Measurements from ENCODE around the gene CFTR. TPM values are rescaled to one million over a fixed set of nuclear protein-coding genes. Genes with fewer than 3 reads are reported as not detected.

Gene CFTR
- total and polyA plus RNA-seq, 7 experiments from 2014 or later, result not detected

DNA sequence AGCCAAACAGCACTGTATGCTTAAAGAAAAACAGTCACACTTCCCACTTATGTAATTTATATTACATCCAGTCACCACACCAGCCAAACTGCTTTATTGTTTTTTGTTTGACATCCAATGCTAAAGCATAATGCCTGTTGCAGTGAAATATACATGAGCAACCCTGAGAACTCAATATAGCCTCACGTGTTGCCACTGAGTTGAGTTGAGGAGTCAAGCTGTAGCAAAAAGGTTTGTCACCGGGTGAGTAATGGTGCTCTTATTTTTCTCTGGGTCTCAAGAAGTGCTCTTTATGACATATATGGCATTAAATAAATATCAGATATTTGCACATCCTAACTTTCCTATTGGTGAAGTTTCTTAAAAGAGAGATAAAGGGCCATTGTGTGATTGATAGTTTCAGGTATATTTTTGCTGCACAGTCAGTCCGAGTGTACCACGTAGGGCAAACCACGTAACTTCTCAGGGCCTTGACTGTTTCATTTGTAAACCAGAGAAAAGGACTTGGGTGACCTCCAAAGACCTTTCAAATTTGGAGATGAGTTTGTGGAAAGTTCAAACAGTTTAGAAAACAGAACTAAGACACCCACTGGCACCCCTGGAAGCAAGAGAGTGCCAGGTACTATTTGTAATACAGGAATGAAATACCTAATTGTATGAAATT lies 168.5 kb downstream of the CFTR start:
- H3K9me3 Mint-ChIP-seq, result peaks cover 0 to 9% (median 2%) of the 10 kb centered on the region in 11 donors
- no peak overlapping the region for H3K4me3 Mint-ChIP-seq
- ATAC-seq (no peak), DNase-seq (no peak)
- H3K9me3 ChIP-seq (ENCODE audit: control insufficient read depth in 2 of 3, low read length in 3 of 3), result no peaks in the 10 kb centered on the region
- H3K27ac Mint-ChIP-seq, result no peak overlapping the region
- no peaks in the 10 kb centered on the region for H3K36me3 Mint-ChIP-seq
- no peaks in the 10 kb centered on the region for H3K4me1 Mint-ChIP-seq
- H3K27ac ChIP-seq (ENCODE audit: low read depth, low read length), result no peak overlapping the region
- no peaks in the 10 kb centered on the region for H3K4me1 ChIP-seq (ENCODE audit: control insufficient read depth in 2 of 2, insufficient read depth in 2 of 2, low read length in 2 of 2)
- H3K27me3 Mint-ChIP-seq, result peaks cover 0 to 7% (median 0%) of the 10 kb centered on the region in 5 donors
- no peaks in the 10 kb centered on the region for H3K36me3 ChIP-seq (ENCODE audit: control insufficient read depth in 2 of 3, insufficient read depth in 3 of 3, low read length in 3 of 3)
- intact Hi-C loops (cut with micrococcal nuclease), result no loop called here
- H3K4me3 ChIP-seq (ENCODE audit: low read length), result no peak overlapping the region
- H3K27me3 ChIP-seq (ENCODE audit: control insufficient read depth in 2 of 2, insufficient read depth in 2 of 2, low read length in 2 of 2), result no peaks in the 10 kb centered on the region
- ChIA-PET CTCF (no interaction called here), POLR2A (no interaction called here)

DNA sequence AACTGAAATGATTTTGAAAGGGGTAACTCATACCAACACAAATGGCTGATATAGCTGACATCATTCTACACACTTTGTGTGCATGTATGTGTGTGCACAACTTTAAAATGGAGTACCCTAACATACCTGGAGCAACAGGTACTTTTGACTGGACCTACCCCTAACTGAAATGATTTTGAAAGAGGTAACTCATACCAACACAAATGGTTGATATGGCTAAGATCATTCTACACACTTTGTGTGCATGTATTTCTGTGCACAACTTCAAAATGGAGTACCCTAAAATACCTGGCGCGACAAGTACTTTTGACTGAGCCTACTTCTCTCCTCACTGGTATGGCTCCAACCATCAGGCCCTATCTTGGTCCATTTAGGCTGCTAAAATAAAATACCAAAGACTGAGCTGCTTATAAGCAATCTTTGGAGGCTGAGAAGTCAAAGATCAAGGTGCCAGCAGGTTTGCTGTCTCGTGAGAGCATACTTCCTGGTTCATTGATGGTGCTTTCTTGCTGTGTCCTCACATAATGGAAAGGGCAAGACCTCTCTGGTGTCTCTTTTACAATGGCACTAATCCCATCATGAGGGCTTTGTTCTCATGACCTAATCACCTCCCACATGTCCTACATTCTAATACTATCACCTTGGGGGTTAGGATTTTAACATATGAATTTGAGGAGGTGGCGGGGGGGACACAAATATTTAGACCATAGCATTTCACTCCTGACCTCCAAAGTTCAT lies 173.3 kb downstream of the CFTR start:
- H3K27me3 Mint-ChIP-seq, result no peaks in the 10 kb centered on the region
- no peaks in the 10 kb centered on the region for H3K36me3 Mint-ChIP-seq
- ChIA-PET CTCF (no interaction called here), POLR2A (no interaction called here)
- ATAC-seq, result no peak
- Histone ChIP-seq H3K36me3 (ENCODE audit: control insufficient read depth in 2 of 3, insufficient read depth in 3 of 3, low read length in 3 of 3) (no peaks in the 10 kb centered on the region), H3K27me3 (ENCODE audit: control insufficient read depth in 2 of 2, insufficient read depth in 2 of 2, low read length in 2 of 2) (no peaks in the 10 kb centered on the region), H3K9me3 (ENCODE audit: control insufficient read depth in 2 of 3, low read length in 3 of 3) (no peaks in the 10 kb centered on the region), H3K4me1 (ENCODE audit: control insufficient read depth in 2 of 2, insufficient read depth in 2 of 2, low read length in 2 of 2) (no peaks in the 10 kb centered on the region), H3K4me3 (ENCODE audit: low read length) (no peak overlapping the region), H3K27ac (ENCODE audit: low read depth, low read length) (no peak overlapping the region)
- no peak overlapping the region for H3K27ac Mint-ChIP-seq
- no peaks in the 10 kb centered on the region for H3K4me1 Mint-ChIP-seq
- peaks cover 0 to 12% (median 0%) of the 10 kb centered on the region in 11 donors for H3K9me3 Mint-ChIP-seq
- intact Hi-C loops (cut with micrococcal nuclease), result no loop called here
- no peak for DNase-seq
- H3K4me3 Mint-ChIP-seq, result no peak overlapping the region

DNA sequence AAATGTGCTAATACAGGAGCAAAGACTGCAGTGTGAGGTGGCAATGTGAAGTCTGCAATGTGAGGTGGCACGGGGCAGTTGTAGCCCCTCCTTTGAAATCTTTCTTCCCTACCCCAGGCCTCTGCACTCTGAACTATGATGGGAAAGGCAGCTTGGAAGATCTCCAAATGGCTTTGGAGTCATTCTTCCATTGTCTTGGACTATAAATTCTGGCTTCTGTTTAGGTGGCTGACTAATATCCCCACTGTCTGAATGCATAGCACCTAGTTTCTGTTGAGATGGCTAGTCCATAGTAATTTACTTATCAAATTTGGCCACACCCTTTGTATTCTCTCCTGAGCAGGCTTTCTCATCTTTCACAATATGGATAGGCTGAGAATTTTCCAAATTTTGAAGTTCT lies 175.0 kb downstream of the CFTR start:
- intact Hi-C loops (cut with micrococcal nuclease), result no loop called here
- DNase-seq (no peak), ATAC-seq (no peak)
- H3K4me1 ChIP-seq (ENCODE audit: control insufficient read depth in 2 of 2, insufficient read depth in 2 of 2, low read length in 2 of 2), result no peaks in the 10 kb centered on the region
- Mint-ChIP-seq H3K9me3 (peaks cover 0 to 20% (median 1%) of the 10 kb centered on the region in 11 donors), H3K36me3 (peaks cover 0 to 4% (median 0%) of the 10 kb centered on the region in 5 donors), H3K4me3 (no peak overlapping the region), H3K27ac (no peak overlapping the region), H3K27me3 (no peaks in the 10 kb centered on the region), H3K4me1 (no peaks in the 10 kb centered on the region)
- H3K9me3 ChIP-seq (ENCODE audit: control insufficient read depth in 2 of 3, low read length in 3 of 3), result no peaks in the 10 kb centered on the region
- ChIA-PET CTCF (no interaction called here), POLR2A (no interaction called here)
- H3K27ac ChIP-seq (ENCODE audit: low read depth, low read length), result no peak overlapping the region
- H3K27me3 ChIP-seq (ENCODE audit: control insufficient read depth in 2 of 2, insufficient read depth in 2 of 2, low read length in 2 of 2), result no peaks in the 10 kb centered on the region
- H3K36me3 ChIP-seq (ENCODE audit: control insufficient read depth in 2 of 3, insufficient read depth in 3 of 3, low read length in 3 of 3), result no peaks in the 10 kb centered on the region
- no peak overlapping the region for H3K4me3 ChIP-seq (ENCODE audit: low read length)

DNA sequence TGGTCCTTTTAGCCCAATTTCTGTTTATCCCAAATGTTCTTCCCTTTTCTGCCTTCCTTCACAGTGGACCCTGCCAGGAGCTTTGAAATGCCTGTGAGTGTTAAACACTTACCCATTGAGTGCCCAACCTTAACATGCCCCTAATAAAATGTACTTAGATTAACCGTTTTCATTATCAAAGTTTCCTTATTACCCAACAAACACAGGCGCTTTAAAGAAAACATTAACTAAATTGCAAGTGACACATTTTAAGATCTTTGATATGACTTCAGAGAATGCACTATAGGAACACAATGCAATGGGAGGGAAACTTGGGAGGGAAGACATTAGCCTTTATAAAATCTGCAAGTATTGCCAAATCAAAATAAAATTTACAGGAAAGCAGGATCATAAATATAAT lies 177.0 kb downstream of the CFTR start:
- Histone ChIP-seq H3K9me3 (ENCODE audit: control insufficient read depth in 2 of 3, low read length in 3 of 3) (no peaks in the 10 kb centered on the region), H3K27me3 (ENCODE audit: control insufficient read depth in 2 of 2, insufficient read depth in 2 of 2, low read length in 2 of 2) (no peaks in the 10 kb centered on the region), H3K4me1 (ENCODE audit: control insufficient read depth in 2 of 2, insufficient read depth in 2 of 2, low read length in 2 of 2) (no peaks in the 10 kb centered on the region), H3K36me3 (ENCODE audit: control insufficient read depth in 2 of 3, insufficient read depth in 3 of 3, low read length in 3 of 3) (no peaks in the 10 kb centered on the region), H3K27ac (ENCODE audit: low read depth, low read length) (no peak overlapping the region), H3K4me3 (ENCODE audit: low read length) (no peak overlapping the region)
- ChIA-PET POLR2A (no interaction called here), CTCF (no interaction called here)
- Mint-ChIP-seq H3K36me3 (peaks cover 0 to 4% (median 0%) of the 10 kb centered on the region in 5 donors), H3K9me3 (peaks cover 0 to 17% (median 0%) of the 10 kb centered on the region in 11 donors), H3K27ac (no peak overlapping the region), H3K4me3 (no peak overlapping the region), H3K4me1 (no peaks in the 10 kb centered on the region), H3K27me3 (no peaks in the 10 kb centered on the region)
- intact Hi-C loops (cut with micrococcal nuclease), result no loop called here
- ATAC-seq, result no peak
- DNase-seq, result no peak

DNA sequence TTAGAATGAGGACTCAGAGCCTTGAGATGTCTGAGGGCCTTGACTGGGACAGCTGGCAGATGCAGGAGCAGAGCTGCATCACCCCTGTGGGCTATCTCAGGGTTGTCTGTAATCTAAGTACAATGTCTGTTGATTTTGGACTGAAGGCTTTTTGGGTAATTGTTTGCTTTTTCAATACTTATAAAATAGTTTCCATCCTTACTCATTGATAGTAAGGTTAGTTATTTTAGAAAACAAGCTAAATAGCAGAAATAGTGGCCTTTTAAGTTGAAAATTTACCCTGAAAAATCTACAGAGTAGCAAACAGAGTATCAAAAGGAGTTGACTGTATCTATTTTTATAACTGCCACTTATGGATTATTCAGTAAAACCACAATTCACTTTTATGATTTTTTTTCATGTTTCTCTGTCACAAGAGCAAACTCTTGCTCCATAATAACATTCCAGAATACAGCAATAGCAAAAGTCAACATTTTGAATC lies 179.7 kb downstream of the CFTR start:
- H3K9me3 Mint-ChIP-seq, result peaks cover 0 to 24% (median 0%) of the 10 kb centered on the region in 11 donors
- no peak for ATAC-seq
- Histone ChIP-seq H3K27ac (ENCODE audit: low read depth, low read length) (no peak overlapping the region), H3K9me3 (ENCODE audit: control insufficient read depth in 2 of 3, low read length in 3 of 3) (no peaks in the 10 kb centered on the region), H3K27me3 (ENCODE audit: control insufficient read depth in 2 of 2, insufficient read depth in 2 of 2, low read length in 2 of 2) (no peaks in the 10 kb centered on the region), H3K4me1 (ENCODE audit: control insufficient read depth in 2 of 2, insufficient read depth in 2 of 2, low read length in 2 of 2) (no peaks in the 10 kb centered on the region), H3K4me3 (ENCODE audit: low read length) (no peak overlapping the region), H3K36me3 (ENCODE audit: control insufficient read depth in 2 of 3, insufficient read depth in 3 of 3, low read length in 3 of 3) (no peaks in the 10 kb centered on the region)
- H3K27me3 Mint-ChIP-seq, result peaks cover 0 to 6% (median 0%) of the 10 kb centered on the region in 5 donors
- no peak overlapping the region for H3K4me3 Mint-ChIP-seq
- no peaks in the 10 kb centered on the region for H3K4me1 Mint-ChIP-seq
- H3K27ac Mint-ChIP-seq, result no peak overlapping the region
- ChIA-PET POLR2A (no interaction called here), CTCF (no interaction called here)
- intact Hi-C loops (cut with micrococcal nuclease), result no loop called here
- peaks cover 0 to 4% (median 0%) of the 10 kb centered on the region in 5 donors for H3K36me3 Mint-ChIP-seq
- DNase-seq, result no peak

DNA sequence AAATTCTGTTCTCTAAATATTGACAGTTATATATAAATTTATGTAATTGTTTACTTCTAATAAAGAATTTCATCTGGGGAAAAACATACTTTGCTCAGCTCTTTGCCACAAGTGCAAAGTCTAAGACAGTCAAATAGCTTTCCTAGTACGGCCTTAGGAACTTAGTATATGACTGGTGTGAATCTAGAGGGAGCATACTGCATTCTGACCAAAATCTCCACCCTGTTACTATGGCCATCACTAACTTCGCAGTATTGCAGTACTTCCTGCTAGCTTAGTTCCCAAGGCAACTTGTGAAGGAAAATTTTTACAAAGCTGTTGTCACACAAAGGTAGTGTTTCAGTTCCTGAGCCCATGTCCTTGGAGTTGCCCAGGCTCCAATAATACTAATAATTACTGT lies 181.5 kb downstream of the CFTR start:
- H3K27ac ChIP-seq (ENCODE audit: low read depth, low read length), result no peak overlapping the region
- H3K27ac Mint-ChIP-seq, result no peak overlapping the region
- intact Hi-C loops (cut with micrococcal nuclease), result no loop called here
- peaks cover 0 to 16% (median 0%) of the 10 kb centered on the region in 11 donors for H3K9me3 Mint-ChIP-seq
- no peak overlapping the region for H3K4me3 ChIP-seq (ENCODE audit: low read length)
- H3K36me3 Mint-ChIP-seq, result peaks cover 0 to 4% (median 0%) of the 10 kb centered on the region in 5 donors
- no peaks in the 10 kb centered on the region for H3K4me1 Mint-ChIP-seq
- H3K4me1 ChIP-seq (ENCODE audit: control insufficient read depth in 2 of 2, insufficient read depth in 2 of 2, low read length in 2 of 2), result no peaks in the 10 kb centered on the region
- H3K27me3 ChIP-seq (ENCODE audit: control insufficient read depth in 2 of 2, insufficient read depth in 2 of 2, low read length in 2 of 2), result no peaks in the 10 kb centered on the region
- ChIA-PET POLR2A (no interaction called here), CTCF (interaction anchor here (0.6 kb wide), 1 partner anchor 535 kb away, joined by 3 read pairs; no protein-coding TSS in a partner anchor)
- no peaks in the 10 kb centered on the region for H3K36me3 ChIP-seq (ENCODE audit: control insufficient read depth in 2 of 3, insufficient read depth in 3 of 3, low read length in 3 of 3)
- peaks cover 0 to 6% (median 0%) of the 10 kb centered on the region in 5 donors for H3K27me3 Mint-ChIP-seq
- H3K4me3 Mint-ChIP-seq, result no peak overlapping the region
- ATAC-seq (no peak), DNase-seq (no peak)
- H3K9me3 ChIP-seq (ENCODE audit: control insufficient read depth in 2 of 3, low read length in 3 of 3), result no peaks in the 10 kb centered on the region

DNA sequence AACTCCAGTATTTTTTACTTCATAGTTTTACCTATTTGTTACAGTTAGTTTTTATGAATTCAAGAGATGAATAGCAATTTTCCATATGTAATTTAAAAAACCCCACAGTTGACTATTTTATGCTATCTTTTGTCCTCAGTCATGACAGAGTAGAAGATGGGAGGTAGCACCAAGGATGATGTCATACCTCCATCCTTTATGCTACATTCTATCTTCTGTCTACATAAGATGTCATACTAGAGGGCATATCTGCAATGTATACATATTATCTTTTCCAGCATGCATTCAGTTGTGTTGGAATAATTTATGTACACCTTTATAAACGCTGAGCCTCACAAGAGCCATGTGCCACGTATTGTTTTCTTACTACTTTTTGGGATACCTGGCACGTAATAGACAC lies 184.2 kb downstream of the CFTR start:
- H3K4me1 ChIP-seq (ENCODE audit: control insufficient read depth in 2 of 2, insufficient read depth in 2 of 2, low read length in 2 of 2), result no peaks in the 10 kb centered on the region
- H3K4me3 Mint-ChIP-seq, result no peak overlapping the region
- H3K4me3 ChIP-seq (ENCODE audit: low read length), result no peak overlapping the region
- no peaks in the 10 kb centered on the region for H3K9me3 ChIP-seq (ENCODE audit: control insufficient read depth in 2 of 3, low read length in 3 of 3)
- H3K4me1 Mint-ChIP-seq, result no peaks in the 10 kb centered on the region
- H3K9me3 Mint-ChIP-seq, result peaks cover 0 to 9% (median 0%) of the 10 kb centered on the region in 11 donors
- H3K27ac ChIP-seq (ENCODE audit: low read depth, low read length), result no peak overlapping the region
- H3K27me3 ChIP-seq (ENCODE audit: control insufficient read depth in 2 of 2, insufficient read depth in 2 of 2, low read length in 2 of 2), result no peaks in the 10 kb centered on the region
- ChIA-PET CTCF (no interaction called here), POLR2A (no interaction called here)
- H3K27ac Mint-ChIP-seq, result no peak overlapping the region
- ATAC-seq (no peak), DNase-seq (no peak)
- intact Hi-C loops (cut with micrococcal nuclease), result no loop called here
- H3K27me3 Mint-ChIP-seq, result peaks cover 0 to 6% (median 0%) of the 10 kb centered on the region in 5 donors
- no peaks in the 10 kb centered on the region for H3K36me3 ChIP-seq (ENCODE audit: control insufficient read depth in 2 of 3, insufficient read depth in 3 of 3, low read length in 3 of 3)
- peaks cover 0 to 2% (median 0%) of the 10 kb centered on the region in 5 donors for H3K36me3 Mint-ChIP-seq

Data from naive thymus-derived CD4-positive, alpha-beta T cell (primary cell).